ENCODE measurements around the gene UTS2R.

GRCh38 chr17:82416771-82417170 is 45.2 kb downstream of the UTS2R start:
- TF ChIP-seq CTCF (IDR thresholded peaks at IDR 0.05) (no peak), POLR2A (IDR thresholded peaks at IDR 0.05) (no peak)

Data from body of pancreas (tissue), 4 donors.